GM12801 (cell line): Measurements from ENCODE around the gene SPACDR.

ENCODE experiments used
- CTCF ChIP-seq: IDR thresholded peaks from one replicate; pipeline ENCODE4 v1.5.1; 2011; ENCODE audit warnings: control low read depth; ENCODE audit not compliant: insufficient read length; ENCODE audit errors: extremely low read depth

Gene SPACDR

GRCh38 chr7:100427762-100428198 lies 36.3 kb downstream of the SPACDR start:
- TF ChIP-seq CTCF: no peak

- no peak for TF ChIP-seq CTCF
Measured at GRCh38 chr7:100426516-100426915, 37.5 kb downstream of the SPACDR start.

GRCh38 chr7:100425347-100425746 lies 38.7 kb downstream of the SPACDR start:
- no peak for TF ChIP-seq CTCF

- no peak for TF ChIP-seq CTCF
Measured at GRCh38 chr7:100423315-100423714, 40.7 kb downstream of the SPACDR start.

GRCh38 chr7:100419660-100420226 lies 44.3 kb downstream of the SPACDR start:
- TF ChIP-seq CTCF: no peak

GRCh38 chr7:100418930-100419659 lies 45.0 kb downstream of the SPACDR start:
- TF ChIP-seq CTCF: no peak

- no peak for TF ChIP-seq CTCF
Measured at GRCh38 chr7:100415448-100415847, 48.6 kb downstream of the SPACDR start.
